SH-SY5Y (cell line): ENCODE data around the gene INSIG2.

Experiments
- GATA2 ChIP-seq: IDR thresholded peaks from 2 replicates; pipeline ENCODE4 v1.6.1; 2011; ENCODE audit warnings: mild to moderate bottlenecking, low read depth, low read length
- GATA3 ChIP-seq: IDR thresholded peaks from 2 replicates; pipeline ENCODE4 v1.6.1; 2011; ENCODE audit warnings: low read depth, mild to moderate bottlenecking, low read length, moderate library complexity

DNA sequence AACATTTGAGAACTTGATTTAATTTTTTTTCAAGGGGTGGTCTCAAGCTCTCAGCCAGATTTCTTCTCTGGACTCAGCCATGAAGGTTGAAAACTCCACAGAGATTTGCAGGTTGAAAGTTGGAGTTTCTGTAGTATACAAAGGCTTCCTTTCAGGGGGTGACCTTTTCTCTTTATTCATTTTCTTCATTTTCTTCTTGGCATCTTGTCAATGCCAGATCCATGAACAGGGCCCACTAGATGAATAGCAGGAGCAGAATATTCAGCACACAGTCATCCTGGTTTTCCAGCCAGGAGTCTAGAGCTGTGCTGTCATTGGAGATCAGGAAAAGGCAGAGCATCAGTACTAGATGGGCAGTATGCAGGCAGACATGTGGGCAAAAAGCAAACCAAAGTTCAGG is 62.0 kb downstream of the INSIG2 start:
- no peak for TF ChIP-seq GATA3
- TF ChIP-seq GATA2: no peak
